B cell (primary cell): ENCODE measurements around the gene CTNNA2. TPM values are rescaled to one million over a fixed set of nuclear protein-coding genes. Genes with fewer than 3 reads are reported as not detected.

ENCODE experiments used
- ATAC-seq: fragments of 200-7000 bp; cut with Tn5 transposase; one replicate; pipeline ENCODE4 v1.10.0; 2021; ENCODE audit warnings: low read depth, mild to moderate bottlenecking, moderate number of reproducible peaks, moderate library complexity
- CTCF ChIA-PET: fragments of 350-600 bp; sonication (Branson Sonifier 250); formaldehyde crosslinking; loops from one replicate; lab custom pipeline; 2021; ENCODE audit warnings: antibody characterized with exemption, inconsistent platforms; lab: Charles Lee
- POLR2A ChIA-PET: fragments of 350-600 bp; sonication (Branson Sonifier 250); formaldehyde crosslinking; loops from one replicate; lab custom pipeline; 2021; ENCODE audit warnings: antibody characterized with exemption; lab: Charles Lee
- DNase-seq: peaks from one replicate; pipeline ENCODE4 v3.0.0; 2013
- H2AFZ ChIP-seq: 2 replicates; pipeline ENCODE4 v1.6.1; 2012; ENCODE audit warnings: mild to moderate bottlenecking, low read depth, low read length; ENCODE audit not compliant: insufficient read depth, poor library complexity, severe bottlenecking
- H3K27ac ChIP-seq, 2 donors: 1 replicate in 1 of 2; 2 replicates in 1 of 2; pipeline ENCODE4 v1.5.1; 2012 to 2013; ENCODE audit warnings: low read length in 2 of 2, mild to moderate bottlenecking in 2 of 2, moderate library complexity in 1 of 2
- H3K27me3 ChIP-seq, 4 experiments: fragments of 200-600 bp in 1 of 4; sonication (generic) in 1 of 4; replicated peaks in 1 of 4; 1 replicate in 2 of 4; 2 replicates in 2 of 4; pipeline versions ENCODE4 v1.6.1 to v1.7.0; 2013 to 2016; ENCODE audit warnings: low read length in 3 of 4, mild to moderate bottlenecking in 2 of 4, mixed read lengths in 1 of 4, moderate library complexity in 1 of 4; ENCODE audit not compliant: insufficient read depth in 4 of 4, control insufficient read depth in 3 of 4; ENCODE audit errors: control extremely low read depth in 1 of 4
- H3K36me3 ChIP-seq, 2 experiments: replicated peaks in 1 of 2; 1 replicate in 1 of 2; 2 replicates in 1 of 2; pipeline versions ENCODE4 v1.6.1 to v1.7.1; 2013; ENCODE audit warnings: low read length in 1 of 2; ENCODE audit not compliant: insufficient read depth in 2 of 2, control insufficient read depth in 1 of 2; ENCODE audit errors: control extremely low read depth in 1 of 2, extremely low read depth in 1 of 2
- H3K4me1 ChIP-seq, 2 donors: fragments of 200-600 bp in 1 of 2; sonication (generic) in 1 of 2; 1 replicate in 1 of 2; 2 replicates in 1 of 2; pipeline versions ENCODE4 v1.5.1 to v1.6.1; 2013 to 2017; ENCODE audit warnings: low read length in 2 of 2; ENCODE audit not compliant: control insufficient read depth in 2 of 2, insufficient read depth in 2 of 2
- H3K4me2 ChIP-seq: replicated peaks from 2 replicates; pipeline ENCODE3; 2012; ENCODE audit warnings: mild to moderate bottlenecking, low read depth, low read length; ENCODE audit not compliant: poor library complexity, severe bottlenecking
- H3K4me3 ChIP-seq, 5 experiments: fragments of 200-600 bp in 1 of 5; sonication (generic) in 1 of 5; 1 replicate in 3 of 5; 2 replicates in 2 of 5; pipeline versions ENCODE4 v1.5.1 to v1.7.0; 2011 to 2016; ENCODE audit warnings: low read length in 4 of 5, mild to moderate bottlenecking in 4 of 5, low read depth in 2 of 5, control low read depth in 1 of 5, moderate library complexity in 1 of 5; ENCODE audit not compliant: insufficient read depth in 1 of 5; ENCODE audit errors: control extremely low read depth in 1 of 5, extremely low read depth in 1 of 5
- H3K79me2 ChIP-seq: fragments of 200-600 bp; sonication (generic); one replicate; pipeline ENCODE4 v1.6.0; 2016; ENCODE audit warnings: low read length; ENCODE audit not compliant: control insufficient read depth, insufficient read depth
- H3K9ac ChIP-seq: fragments of 200-600 bp; sonication (generic); 2 replicates; pipeline ENCODE4 v1.6.1; 2017; ENCODE audit warnings: mild to moderate bottlenecking, low read length, moderate library complexity
- H3K9me3 ChIP-seq, 3 donors: one replicate each; pipeline versions ENCODE4 v1.6.1 to v1.7.1; 2013; ENCODE audit warnings: low read length in 2 of 3; ENCODE audit not compliant: control insufficient read depth in 2 of 3, insufficient read depth in 1 of 3; ENCODE audit errors: control extremely low read depth in 1 of 3
- H4K20me1 ChIP-seq: 2 replicates; pipeline ENCODE4 v1.6.0; 2012; ENCODE audit warnings: mild to moderate bottlenecking, low read length; ENCODE audit not compliant: insufficient read depth, control insufficient read depth, poor library complexity, severe bottlenecking
- H3K27ac Mint-ChIP-seq: one replicate; pipeline ENCODE4 v1.8.0; 2021; ENCODE audit warnings: mixed read lengths
- H3K27me3 Mint-ChIP-seq: one replicate; pipeline ENCODE4 v1.8.0; 2021; ENCODE audit warnings: mixed read lengths
- H3K4me1 Mint-ChIP-seq: one replicate; pipeline ENCODE4 v1.8.0; 2021; ENCODE audit warnings: mixed read lengths
- H3K4me3 Mint-ChIP-seq: one replicate; pipeline ENCODE4 v1.8.0; 2021; ENCODE audit warnings: mixed read lengths
- H3K9me3 Mint-ChIP-seq: one replicate; pipeline ENCODE4 v1.8.0; 2022; ENCODE audit warnings: mixed read lengths; ENCODE audit not compliant: insufficient read depth
- EZH2 ChIP-seq: IDR thresholded peaks from 2 replicates; pipeline ENCODE4 v1.6.1; 2012; ENCODE audit warnings: borderline replicate concordance, low read depth, mild to moderate bottlenecking, moderate library complexity, low read length; ENCODE audit not compliant: insufficient read depth, poor library complexity, severe bottlenecking
- WGBS: methylation state at CpG from one replicate; pipeline ENCODE4 v1.1.5; 2013; ENCODE audit warnings: missing lambda C conversion rate; ENCODE audit not compliant: insufficient coverage; 5-methylcytosine and 5-hydroxymethylcytosine counted together
- intact Hi-C: fragments of 100-400 bp; cut with micrococcal nuclease; formaldehyde crosslinking; loops from one replicate; pipeline ENCODE4 v1.10.0; 2022
- polyA plus RNA-seq: library from polyadenylated mRNA; depleted of rRNA; stranded (reverse); fragments of >200 nt; gene quantifications from 2 replicates; pipeline ENCODE4 v1.2.3, GENCODE V29; 2012
- total RNA-seq, 2 donors: library from RNA; stranded (reverse); fragments of 120-200 nt in 1 of 2; gene quantifications; 1 replicate in 1 of 2; 2 replicates in 1 of 2; pipeline versions ENCODE4 v1.2.3 to v1.2.4, GENCODE V29; 2013 to 2022
- TF ChIP-seq, protein P1 (sequence below): fragments of 200-600 bp; IDR thresholded peaks from one replicate; pipeline ENCODE4 v1.8.0; 2022; ENCODE audit warnings: antibody characterized with exemption, mild to moderate bottlenecking

Gene CTNNA2
- total and polyA plus RNA-seq, 2 donors (not counting 1 experiment from before 2014, with no cell fraction given): not detected

DNA sequence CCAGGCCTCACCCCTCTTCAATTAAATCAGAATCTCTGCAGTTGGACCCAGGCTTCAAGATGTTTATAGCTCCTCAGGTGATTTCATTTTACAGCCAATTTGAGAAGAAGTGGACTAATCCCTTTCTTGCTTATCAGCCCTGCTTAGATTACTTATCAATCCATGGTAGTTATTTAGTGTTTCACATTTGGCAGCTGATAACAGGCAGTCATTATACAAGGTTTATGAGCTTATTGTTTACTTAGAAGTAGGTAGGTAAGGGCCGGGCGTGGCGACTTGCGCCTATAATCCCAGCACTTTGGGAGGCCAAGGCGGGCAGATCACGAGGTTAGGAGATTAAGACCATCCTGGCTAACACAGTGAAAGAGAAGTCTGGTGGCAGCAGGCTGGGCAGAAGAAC lies 237.5 kb downstream of the CTNNA2 start:
- Histone ChIP-seq H3K79me2 (no peaks in the 10 kb centered on the region), H3K4me1 (no peaks in the 10 kb centered on the region), H3K9ac (no peak overlapping the region), H2AFZ (no peak overlapping the region), H3K4me3 (no peak overlapping the region), H3K4me2 (no peak overlapping the region), H4K20me1 (no peaks in the 10 kb centered on the region), H3K36me3 (no peaks in the 10 kb centered on the region), H3K27ac (no peak overlapping the region), H3K9me3 (peaks cover 0 to 4% (median 0%) of the 10 kb centered on the region in 3 donors), H3K27me3 (no peaks in the 10 kb centered on the region)
- 98% methylated on average over 6 of the region's 6 CpGs for WGBS
- DNase-seq (no peak), ATAC-seq (no peak)
- ChIA-PET POLR2A (no interaction called here), CTCF (no interaction called here)
- Mint-ChIP-seq H3K9me3 (peaks cover 6% of the 10 kb centered on the region), H3K27ac (no peak overlapping the region), H3K27me3 (no peaks in the 10 kb centered on the region), H3K4me1 (no peaks in the 10 kb centered on the region), H3K4me3 (no peak overlapping the region)
- intact Hi-C loops: no loop called here
- TF ChIP-seq, protein P1, sequence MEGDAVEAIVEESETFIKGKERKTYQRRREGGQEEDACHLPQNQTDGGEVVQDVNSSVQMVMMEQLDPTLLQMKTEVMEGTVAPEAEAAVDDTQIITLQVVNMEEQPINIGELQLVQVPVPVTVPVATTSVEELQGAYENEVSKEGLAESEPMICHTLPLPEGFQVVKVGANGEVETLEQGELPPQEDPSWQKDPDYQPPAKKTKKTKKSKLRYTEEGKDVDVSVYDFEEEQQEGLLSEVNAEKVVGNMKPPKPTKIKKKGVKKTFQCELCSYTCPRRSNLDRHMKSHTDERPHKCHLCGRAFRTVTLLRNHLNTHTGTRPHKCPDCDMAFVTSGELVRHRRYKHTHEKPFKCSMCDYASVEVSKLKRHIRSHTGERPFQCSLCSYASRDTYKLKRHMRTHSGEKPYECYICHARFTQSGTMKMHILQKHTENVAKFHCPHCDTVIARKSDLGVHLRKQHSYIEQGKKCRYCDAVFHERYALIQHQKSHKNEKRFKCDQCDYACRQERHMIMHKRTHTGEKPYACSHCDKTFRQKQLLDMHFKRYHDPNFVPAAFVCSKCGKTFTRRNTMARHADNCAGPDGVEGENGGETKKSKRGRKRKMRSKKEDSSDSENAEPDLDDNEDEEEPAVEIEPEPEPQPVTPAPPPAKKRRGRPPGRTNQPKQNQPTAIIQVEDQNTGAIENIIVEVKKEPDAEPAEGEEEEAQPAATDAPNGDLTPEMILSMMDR: no peak
- no peak for TF ChIP-seq EZH2

DNA sequence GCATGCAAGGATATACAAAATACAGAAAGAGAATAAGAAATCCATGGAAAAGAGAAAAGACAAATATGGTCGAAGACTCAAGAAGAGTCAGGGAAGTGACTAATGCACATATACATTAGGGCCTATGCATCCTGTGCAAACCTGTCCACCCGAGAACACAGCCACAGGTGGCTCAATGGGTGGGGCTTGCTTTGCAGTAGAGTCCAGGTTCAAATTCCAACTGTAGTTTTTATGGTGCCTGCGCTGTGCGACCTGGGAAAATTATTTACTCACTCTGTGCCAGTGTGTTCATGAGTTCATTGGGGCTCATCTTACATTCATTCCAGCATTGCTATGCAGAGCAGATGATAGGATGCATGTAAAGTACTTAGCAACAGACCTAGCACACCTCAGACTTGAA lies 244.7 kb downstream of the CTNNA2 start:
- Histone ChIP-seq H2AFZ (no peak overlapping the region), H3K4me3 (no peak overlapping the region), H3K4me2 (no peak overlapping the region), H3K27ac (no peak overlapping the region), H4K20me1 (no peaks in the 10 kb centered on the region), H3K36me3 (no peaks in the 10 kb centered on the region), H3K79me2 (no peaks in the 10 kb centered on the region), H3K9me3 (peaks cover 0 to 4% (median 0%) of the 10 kb centered on the region in 3 donors), H3K9ac (no peak overlapping the region), H3K27me3 (no peaks in the 10 kb centered on the region), H3K4me1 (no peaks in the 10 kb centered on the region)
- DNase-seq (no peak), ATAC-seq (no peak)
- TF ChIP-seq EZH2: no peak
- TF ChIP-seq, protein P1: no peak
- no peak overlapping the region for H3K27ac Mint-ChIP-seq
- no peak overlapping the region for H3K4me3 Mint-ChIP-seq
- POLR2A ChIA-PET: no interaction called here
- intact Hi-C loops: no loop called here
- CTCF ChIA-PET: no interaction called here
- no peaks in the 10 kb centered on the region for H3K4me1 Mint-ChIP-seq
- peaks cover 5% of the 10 kb centered on the region for H3K9me3 Mint-ChIP-seq
- no peaks in the 10 kb centered on the region for H3K27me3 Mint-ChIP-seq
- 85% methylated on average over 4 of the region's 4 CpGs for WGBS
